Keratinocyte (primary cell): ENCODE data around the gene INAFM2. TPM values are rescaled to one million over a fixed set of nuclear protein-coding genes. Genes with fewer than 3 reads are reported as not detected.

Experiments
- DNase-seq: peaks from one replicate; pipeline ENCODE4 v3.0.0-alpha.2; 2011; ENCODE audit warnings: low read depth, missing footprints, low spot score
- FAIRE-seq: peaks from 2 replicates; lab custom pipeline; 2011; peaks lifted over from hg19 to GRCh38; lab: Jason Lieb, UNC
- H2AFZ ChIP-seq: 2 replicates; pipeline ENCODE4 v1.6.0; 2012; ENCODE audit warnings: low read length, control low read depth, inconsistent platforms; ENCODE audit not compliant: control insufficient read depth
- H3K27ac ChIP-seq: 2 replicates; pipeline ENCODE4 v1.5.1; 2011; ENCODE audit warnings: low read length; ENCODE audit not compliant: control insufficient read depth, insufficient read depth
- H3K27me3 ChIP-seq: 3 replicates; pipeline ENCODE4 v1.6.0; 2011; ENCODE audit warnings: low read length; ENCODE audit not compliant: control insufficient read depth, insufficient read depth; ENCODE audit errors: extremely low read depth
- H3K36me3 ChIP-seq, 2 experiments: 2 replicates in 1 of 2; 3 replicates in 1 of 2; pipeline ENCODE4 v1.5.1; 2011; ENCODE audit warnings: low read length in 2 of 2, mild to moderate bottlenecking in 1 of 2; ENCODE audit not compliant: control insufficient read depth in 2 of 2, insufficient read depth in 2 of 2; ENCODE audit errors: extremely low read depth in 1 of 2
- H3K4me1 ChIP-seq: 3 replicates; pipeline ENCODE4 v1.5.1; 2011; ENCODE audit warnings: low read length; ENCODE audit not compliant: control insufficient read depth, insufficient read depth; ENCODE audit errors: extremely low read depth
- H3K4me2 ChIP-seq: 3 replicates; pipeline ENCODE4 v1.6.0; 2011; ENCODE audit warnings: low read depth, low read length; ENCODE audit not compliant: control insufficient read depth, insufficient read depth; ENCODE audit errors: extremely low read depth
- H3K4me3 ChIP-seq, 3 experiments: fragments of 200-600 bp in 1 of 3; sonication (generic) in 1 of 3; 2 replicates in 2 of 3; 3 replicates in 1 of 3; pipeline ENCODE4 v1.5.1; 2011 to 2016; ENCODE audit warnings: low read length in 3 of 3, mild to moderate bottlenecking in 3 of 3, control low read depth in 2 of 3, inconsistent platforms in 1 of 3, low read depth in 1 of 3, mixed read lengths in 1 of 3, mixed run types in 1 of 3, moderate library complexity in 1 of 3; ENCODE audit not compliant: control insufficient read depth in 2 of 3, insufficient read depth in 2 of 3; ENCODE audit errors: extremely low read depth in 1 of 3
- H3K79me2 ChIP-seq: 2 replicates; pipeline ENCODE4 v1.6.0; 2012; ENCODE audit warnings: low read length; ENCODE audit not compliant: control insufficient read depth, insufficient read depth
- H3K9ac ChIP-seq: 3 replicates; pipeline ENCODE4 v1.6.0; 2011; ENCODE audit warnings: low read length; ENCODE audit not compliant: control insufficient read depth, insufficient read depth; ENCODE audit errors: extremely low read depth
- H3K9me1 ChIP-seq: 3 replicates; pipeline ENCODE4 v1.6.0; 2011; ENCODE audit warnings: low read length; ENCODE audit not compliant: control insufficient read depth, insufficient read depth; ENCODE audit errors: extremely low read depth
- H3K9me3 ChIP-seq: 2 replicates; pipeline ENCODE4 v1.5.1; 2012; ENCODE audit warnings: low read depth, low read length; ENCODE audit not compliant: control insufficient read depth
- H4K20me1 ChIP-seq: 3 replicates; pipeline ENCODE4 v1.6.0; 2011; ENCODE audit warnings: low read length; ENCODE audit not compliant: control insufficient read depth, insufficient read depth; ENCODE audit errors: extremely low read depth
- EZH2 ChIP-seq: IDR thresholded peaks from one replicate; pipeline ENCODE4 v1.6.1; 2012; ENCODE audit warnings: inconsistent platforms, mild to moderate bottlenecking, low read length, moderate library complexity
- dilution Hi-C: fragments of 300-500 bp; cut with MboI; formaldehyde crosslinking; loops from one replicate; pipeline ENCODE4 v1.7.0; 2020; ENCODE audit warnings: low sequenced_read_pairs; ENCODE audit not compliant: extremely low pct_ligation_motif_present
- polyA plus RNA-seq, 5 experiments: library from polyadenylated mRNA; depleted of rRNA in 3 of 5; stranded (reverse) in 3 of 5; stranded (forward) in 1 of 5; unstranded in 1 of 5; fragments of >200 nt; gene quantifications; 1 replicate in 1 of 5; 2 replicates in 3 of 5; 3 replicates in 1 of 5; pipeline versions ENCODE4 v1.2.1 to v1.2.3, GENCODE V29; 2011 to 2012; ENCODE audit warnings: missing spikeins in 2 of 5, low read depth in 1 of 5, low replicate concordance in 1 of 5
- TF ChIP-seq, protein P1 (sequence below), 3 experiments: IDR thresholded peaks in 1 of 3; conservative IDR thresholded peaks in 1 of 3; optimal IDR thresholded peaks in 1 of 3; 2 replicates in 2 of 3; 3 replicates in 1 of 3; pipeline versions ENCODE3 to v1.5.1; 2011; ENCODE audit warnings: low read length in 3 of 3, mild to moderate bottlenecking in 3 of 3, moderate library complexity in 2 of 3, control low read depth in 1 of 3, inconsistent platforms in 1 of 3; ENCODE audit not compliant: insufficient read depth in 2 of 3; ENCODE audit errors: extremely low read depth in 1 of 3

Gene INAFM2
- polyA plus RNA-seq, 1 donor (not counting 4 experiments of a cell fraction or from before 2014, with no cell fraction given) = 15.2 TPM

GRCh38 chr15:40342416-40343320 lies 19.2 kb downstream of the INAFM2 start:
- H3K4me2 ChIP-seq = peak overlapping the region; percentile 37
- H3K4me3 ChIP-seq = no peak overlapping the region
- H2AFZ ChIP-seq = no peak overlapping the region

GRCh38 chr15:40343512-40343911 lies 20.0 kb downstream of the INAFM2 start:
- H3K9me1 ChIP-seq = no peaks in the 10 kb centered on the region
- dilution Hi-C loops = no loop called here
- TF ChIP-seq, protein P1, sequence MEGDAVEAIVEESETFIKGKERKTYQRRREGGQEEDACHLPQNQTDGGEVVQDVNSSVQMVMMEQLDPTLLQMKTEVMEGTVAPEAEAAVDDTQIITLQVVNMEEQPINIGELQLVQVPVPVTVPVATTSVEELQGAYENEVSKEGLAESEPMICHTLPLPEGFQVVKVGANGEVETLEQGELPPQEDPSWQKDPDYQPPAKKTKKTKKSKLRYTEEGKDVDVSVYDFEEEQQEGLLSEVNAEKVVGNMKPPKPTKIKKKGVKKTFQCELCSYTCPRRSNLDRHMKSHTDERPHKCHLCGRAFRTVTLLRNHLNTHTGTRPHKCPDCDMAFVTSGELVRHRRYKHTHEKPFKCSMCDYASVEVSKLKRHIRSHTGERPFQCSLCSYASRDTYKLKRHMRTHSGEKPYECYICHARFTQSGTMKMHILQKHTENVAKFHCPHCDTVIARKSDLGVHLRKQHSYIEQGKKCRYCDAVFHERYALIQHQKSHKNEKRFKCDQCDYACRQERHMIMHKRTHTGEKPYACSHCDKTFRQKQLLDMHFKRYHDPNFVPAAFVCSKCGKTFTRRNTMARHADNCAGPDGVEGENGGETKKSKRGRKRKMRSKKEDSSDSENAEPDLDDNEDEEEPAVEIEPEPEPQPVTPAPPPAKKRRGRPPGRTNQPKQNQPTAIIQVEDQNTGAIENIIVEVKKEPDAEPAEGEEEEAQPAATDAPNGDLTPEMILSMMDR (optimal IDR thresholded peaks at IDR 0.05 in 1 of 3, IDR thresholded peaks at IDR 0.05 in 1 of 3, conservative IDR thresholded peaks at IDR 0.05 in 1 of 3; ENCODE audit: extremely low read depth in 1 of 3, insufficient read depth in 2 of 3, low read length in 3 of 3) = no peak
- no peak for TF ChIP-seq EZH2
- peaks cover 19% of the 10 kb centered on the region for H3K79me2 ChIP-seq
- H3K4me3 ChIP-seq = no peak overlapping the region
- H3K9ac ChIP-seq = peak overlapping the region; percentile 22
- H3K36me3 ChIP-seq = peaks cover 0 to 1% of the 10 kb centered on the region in 2 experiments
- H3K4me1 ChIP-seq = peaks cover 56% of the 10 kb centered on the region
- no peak for DNase-seq
- no peaks in the 10 kb centered on the region for H3K9me3 ChIP-seq
- H3K27me3 ChIP-seq = no peaks in the 10 kb centered on the region
- peak overlapping the region; percentile 10 for H3K4me2 ChIP-seq
- H2AFZ ChIP-seq = no peak overlapping the region
- H3K27ac ChIP-seq = peak overlapping the region; percentile 70
- H4K20me1 ChIP-seq = no peaks in the 10 kb centered on the region
- peak; percentile 79 for FAIRE-seq

More at GRCh38 chr15:40342416-40343320, 19.2 kb downstream of the INAFM2 start:
- dilution Hi-C loops = no loop called here
- Histone ChIP-seq H3K79me2 (peaks cover 27% of the 10 kb centered on the region), H4K20me1 (no peaks in the 10 kb centered on the region), H3K27me3 (no peaks in the 10 kb centered on the region), H3K9me1 (no peaks in the 10 kb centered on the region), H3K9me3 (no peaks in the 10 kb centered on the region), H3K36me3 (peaks cover 4 to 7% of the 10 kb centered on the region in 2 experiments), H3K9ac (peak overlapping the region; percentile 22), H3K4me1 (peaks cover 65% of the 10 kb centered on the region), H3K27ac (peak overlapping the region; percentile 70)
- DNase-seq (no peak), FAIRE-seq (peak; percentile 88)
- TF ChIP-seq, protein P1 (optimal IDR thresholded peaks at IDR 0.05 in 1 of 3, IDR thresholded peaks at IDR 0.05 in 1 of 3, conservative IDR thresholded peaks at IDR 0.05 in 1 of 3; ENCODE audit: extremely low read depth in 1 of 3, insufficient read depth in 2 of 3, low read length in 3 of 3) = no peak
- no peak for TF ChIP-seq EZH2
